H1 (cell line): ENCODE data around the gene ANKRD31. TPM values are rescaled to one million over a fixed set of nuclear protein-coding genes. Genes with fewer than 3 reads are reported as not detected.

Source experiments
- CTCF ChIA-PET: fragments of 300-600 bp; sonication (Branson Sonifier 250); formaldehyde crosslinking; loops from one replicate; lab custom pipeline; 2021; ENCODE audit not compliant: partially characterized antibody; lab: Charles Lee
- POLR2A ChIA-PET: fragments of 300-600 bp; sonication (Branson Sonifier 250); formaldehyde crosslinking; loops from one replicate; lab custom pipeline; 2021; ENCODE audit warnings: inconsistent platforms; ENCODE audit not compliant: partially characterized antibody; lab: Charles Lee
- DNase-seq, 2 experiments: peaks; one replicate each; pipeline versions ENCODE4 v3.0.0 to v3.0.0-alpha.2; 2010 to 2022; ENCODE audit warnings: low spot score in 2 of 2, low read depth in 1 of 2, mixed read lengths in 1 of 2
- FAIRE-seq: peaks from 2 replicates; lab custom pipeline; 2011; peaks lifted over from hg19 to GRCh38; lab: Jason Lieb, UNC
- H2AFZ ChIP-seq: 2 replicates; pipeline ENCODE4 v1.8.1; 2012; ENCODE audit warnings: low read length, inconsistent platforms
- H2AK5ac ChIP-seq: 2 replicates; pipeline ENCODE4 v1.6.1; 2013; ENCODE audit warnings: low read depth, low read length
- H2BK120ac ChIP-seq: replicated peaks from 2 replicates; pipeline ENCODE3; 2013; ENCODE audit warnings: low read depth, low read length, inconsistent platforms
- H2BK12ac ChIP-seq: 2 replicates; pipeline ENCODE4 v1.6.1; 2013; ENCODE audit warnings: low read depth, low read length
- H2BK15ac ChIP-seq: 2 replicates; pipeline ENCODE4 v1.6.1; 2013; ENCODE audit warnings: low read length
- H2BK20ac ChIP-seq: 2 replicates; pipeline ENCODE4 v1.6.1; 2013; ENCODE audit warnings: low read length
- H2BK5ac ChIP-seq: 2 replicates; pipeline ENCODE4 v1.6.1; 2013; ENCODE audit warnings: low read depth, low read length
- H3K14ac ChIP-seq: 2 replicates; pipeline ENCODE4 v1.6.1; 2013; ENCODE audit warnings: inconsistent platforms; ENCODE audit not compliant: insufficient read length
- H3K18ac ChIP-seq: 2 replicates; pipeline ENCODE4 v1.6.1; 2013; ENCODE audit warnings: low read length; ENCODE audit errors: extremely low read depth
- H3K23ac ChIP-seq: 2 replicates; pipeline ENCODE4 v1.6.1; 2013; ENCODE audit warnings: inconsistent platforms; ENCODE audit not compliant: insufficient read length
- H3K23me2 ChIP-seq: 2 replicates; pipeline ENCODE4 v1.6.1; 2013; ENCODE audit warnings: low read depth, low read length
- H3K27ac ChIP-seq: 2 replicates; pipeline ENCODE4 v1.6.1; 2011; ENCODE audit warnings: low read depth, low read length, inconsistent platforms
- H3K27me3 ChIP-seq, 4 experiments: replicated peaks in 1 of 4; 1 replicate in 1 of 4; 2 replicates in 3 of 4; pipeline versions ENCODE4 v1.6.1 to v1.8.1; 2011 to 2013; ENCODE audit warnings: low read length in 3 of 4, mild to moderate bottlenecking in 3 of 4, inconsistent platforms in 2 of 4, mixed read lengths in 2 of 4, moderate library complexity in 1 of 4; ENCODE audit not compliant: control insufficient read depth in 3 of 4, insufficient read depth in 3 of 4; ENCODE audit errors: extremely low read depth in 1 of 4
- H3K36me3 ChIP-seq, 4 experiments: 2 replicates each; pipeline versions ENCODE4 v1.6.1 to v1.8.1; 2011 to 2013; ENCODE audit warnings: mild to moderate bottlenecking in 4 of 4, low read length in 3 of 4, moderate library complexity in 2 of 4, control low read depth in 1 of 4, inconsistent platforms in 1 of 4; ENCODE audit not compliant: insufficient read depth in 4 of 4, control insufficient read depth in 2 of 4
- H3K4ac ChIP-seq: replicated peaks from 2 replicates; pipeline ENCODE3; 2013; ENCODE audit warnings: low read length, low read depth, mixed read lengths, inconsistent platforms; ENCODE audit not compliant: insufficient read length
- H3K4me1 ChIP-seq, 4 experiments: replicated peaks in 1 of 4; 1 replicate in 1 of 4; 2 replicates in 3 of 4; pipeline versions ENCODE4 v1.6.1 to v1.8.1; 2011 to 2013; ENCODE audit warnings: low read length in 3 of 4, inconsistent platforms in 2 of 4, mixed read lengths in 1 of 4; ENCODE audit not compliant: insufficient read depth in 4 of 4, control insufficient read depth in 3 of 4
- H3K4me2 ChIP-seq, 2 experiments: 2 replicates each; pipeline versions ENCODE4 v1.6.1 to v1.8.1; 2011 to 2013; ENCODE audit warnings: low read depth in 2 of 2, low read length in 2 of 2, control low read depth in 1 of 2, inconsistent platforms in 1 of 2, mild to moderate bottlenecking in 1 of 2; ENCODE audit not compliant: insufficient read depth in 1 of 2
- H3K4me3 ChIP-seq, 4 experiments: fragments of 200-600, 300-600 bp in 1 of 4; sonication (generic), shearing (Covaris generic), sonication (Bioruptor Twin) in 1 of 4; 2 replicates each; pipeline versions ENCODE4 v1.5.1 to v1.8.1; 2011 to 2016; ENCODE audit warnings: low read length in 4 of 4, low read depth in 3 of 4, control low read depth in 2 of 4, inconsistent platforms in 2 of 4, mild to moderate bottlenecking in 2 of 4, mixed read lengths in 1 of 4, moderate library complexity in 1 of 4; ENCODE audit not compliant: insufficient read depth in 2 of 4; ENCODE audit errors: extremely low read depth in 1 of 4
- H3K56ac ChIP-seq: replicated peaks from 2 replicates; pipeline ENCODE3; 2013; ENCODE audit warnings: low read depth, mild to moderate bottlenecking, mixed read lengths, low read length, inconsistent platforms; ENCODE audit not compliant: insufficient read length
- H3K79me1 ChIP-seq: 2 replicates; pipeline ENCODE4 v1.6.1; 2013; ENCODE audit warnings: low read depth, low read length, control low read depth
- H3K79me2 ChIP-seq, 2 experiments: 2 replicates each; pipeline versions ENCODE4 v1.6.1 to v1.8.1; 2012 to 2013; ENCODE audit warnings: low read length in 2 of 2, mild to moderate bottlenecking in 2 of 2, inconsistent platforms in 1 of 2; ENCODE audit not compliant: insufficient read depth in 2 of 2, control insufficient read depth in 1 of 2
- H3K9ac ChIP-seq, 4 experiments: replicated peaks in 1 of 4; 1 replicate in 1 of 4; 2 replicates in 3 of 4; pipeline versions ENCODE4 v1.6.1 to v1.8.1; 2011 to 2013; ENCODE audit warnings: low read depth in 3 of 4, low read length in 3 of 4, control low read depth in 2 of 4, mild to moderate bottlenecking in 2 of 4, moderate library complexity in 2 of 4, inconsistent platforms in 1 of 4; ENCODE audit errors: extremely low read depth in 1 of 4
- H3K9me3 ChIP-seq, 2 experiments: 2 replicates each; pipeline versions ENCODE4 v1.6.1 to v1.8.1; 2012 to 2013; ENCODE audit warnings: mild to moderate bottlenecking in 2 of 2, moderate library complexity in 2 of 2, control low read depth in 1 of 2, inconsistent platforms in 1 of 2, low read depth in 1 of 2, low read length in 1 of 2, mixed read lengths in 1 of 2; ENCODE audit not compliant: insufficient read depth in 2 of 2
- H4K20me1 ChIP-seq, 2 experiments: replicated peaks in 1 of 2; 2 replicates each; pipeline versions ENCODE3 to v1.8.1; 2011 to 2013; ENCODE audit warnings: inconsistent platforms in 2 of 2, low read length in 2 of 2, mild to moderate bottlenecking in 1 of 2; ENCODE audit not compliant: insufficient read depth in 2 of 2, control insufficient read depth in 1 of 2
- H4K5ac ChIP-seq: 2 replicates; pipeline ENCODE4 v1.6.1; 2013; ENCODE audit warnings: low read length, low read depth, mixed read lengths, inconsistent platforms; ENCODE audit not compliant: insufficient read length
- H4K8ac ChIP-seq: 2 replicates; pipeline ENCODE4 v1.8.0; 2013; ENCODE audit warnings: mild to moderate bottlenecking, moderate library complexity, low read length, inconsistent platforms; ENCODE audit not compliant: insufficient read depth; ENCODE audit errors: extremely low read depth
- H4K91ac ChIP-seq: replicated peaks from 2 replicates; pipeline ENCODE3; 2013; ENCODE audit warnings: low read length, mixed read lengths, inconsistent platforms; ENCODE audit not compliant: insufficient read length
- BRCA1 ChIP-seq: IDR thresholded peaks from 2 replicates; pipeline ENCODE4 v1.6.1; 2012; ENCODE audit warnings: low read depth, low read length, improper control_type of control experiment
- CTBP2 ChIP-seq: IDR thresholded peaks from 2 replicates; pipeline ENCODE4 v1.7.0; 2011; ENCODE audit warnings: borderline replicate concordance, mild to moderate bottlenecking, moderate library complexity, mixed read lengths, low read length; ENCODE audit not compliant: insufficient read depth, insufficient read length
- EGR1 ChIP-seq: IDR thresholded peaks from 2 replicates; pipeline ENCODE4 v1.6.1; 2011; ENCODE audit warnings: low read depth, low read length, borderline replicate concordance
- GTF2F1 ChIP-seq: IDR thresholded peaks from 2 replicates; pipeline ENCODE4 v1.6.1; 2012; ENCODE audit warnings: low read depth, low read length, improper control_type of control experiment, borderline replicate concordance
- HDAC6 ChIP-seq: IDR thresholded peaks from one replicate; pipeline ENCODE4 v1.7.1; 2012; ENCODE audit warnings: low read depth, mild to moderate bottlenecking, inconsistent platforms, low read length, moderate library complexity
- RAD21 ChIP-seq, 2 experiments: IDR thresholded peaks in 1 of 2; conservative IDR thresholded peaks in 1 of 2; 2 replicates each; pipeline ENCODE4 v1.6.1; 2011; ENCODE audit warnings: low read depth in 2 of 2, low read length in 2 of 2, improper control_type of control experiment in 1 of 2, inconsistent platforms in 1 of 2, mild to moderate bottlenecking in 1 of 2, moderate library complexity in 1 of 2
- TAF1 ChIP-seq: IDR thresholded peaks from 2 replicates; pipeline ENCODE4 v1.6.1; 2011; ENCODE audit warnings: mild to moderate bottlenecking, low read depth, low read length
- YY1 ChIP-seq: IDR thresholded peaks from 2 replicates; pipeline ENCODE4 v1.6.1; 2011; ENCODE audit warnings: low read depth, mild to moderate bottlenecking, low read length
- WGBS, 2 experiments: shearing (Covaris generic) in 1 of 2; methylation state at CpG; one replicate each; pipeline versions ENCODE4 v1.1.6 to v1.1.7; 2013 to 2015; ENCODE audit warnings: low lambda C conversion rate in 2 of 2, mixed read lengths in 2 of 2, inconsistent platforms in 1 of 2, low coverage in 1 of 2, missing lambda C conversion rate in 1 of 2; ENCODE audit not compliant: insufficient replicate concordance in 2 of 2, insufficient coverage in 1 of 2, insufficient read length in 1 of 2; ENCODE audit errors: extremely low coverage in 1 of 2, missing lambda C conversion rate in 1 of 2; 5-methylcytosine and 5-hydroxymethylcytosine counted together
- polyA plus RNA-seq, 7 experiments: library from polyadenylated mRNA; depleted of rRNA in 3 of 7; stranded (reverse) in 5 of 7; unstranded in 2 of 7; fragments of >200 nt in 5 of 7; fragments of 200-250 nt in 2 of 7; gene quantifications; 1 replicate in 5 of 7; 2 replicates in 1 of 7; 4 replicates in 1 of 7; pipeline versions ENCODE4 v1.2.1 to v1.2.3, GENCODE V29; 2011 to 2013; ENCODE audit warnings: missing spikeins in 2 of 7, mixed read lengths in 2 of 7
- total RNA-seq: library from RNA; stranded (reverse); fragmentation: NEBNext Ultra II Directional; extraction: Animal tissue kit (Norgen Biotek cat#: 25700); gene quantifications from 2 replicates; pipeline ENCODE4 v1.2.1, GENCODE V29; 2021
- TF ChIP-seq, protein P1 (sequence below): IDR thresholded peaks from 2 replicates; pipeline ENCODE4 v1.6.1; 2011; ENCODE audit warnings: low read length, improper control_type of control experiment

The ANKRD31 gene
- total and polyA plus RNA-seq, 2 of the 8 experiments (the other 6 are each of a cell fraction or from before 2014, with no cell fraction given): 0.05 to 0.06 TPM

- H2BK12ac ChIP-seq: peak overlapping the region; percentile 20; the same call in 1 of the 2 replicates
- 60% methylated on average over 11 of the region's 11 CpGs; no CpG with 5 or more reads in 1 of the 2 experiments for WGBS, 2 experiments
- CTCF ChIA-PET: interaction anchor here (0.6 to 4.3 kb wide), 67 partner anchors 9 to 1243 kb away, joined by 3 to 41 read pairs (median 4); partner anchors contain the start of genes ANKRD31 and HMGCR
- peak overlapping the region in 2 of 4 experiments; percentile 16 to 18; a peak in 2 of 8 replicates for H3K4me3 ChIP-seq
- peak overlapping the region; percentile 93 to 97; a peak in 3 of 4 replicates for H3K4me2 ChIP-seq
- no peak overlapping the region for H2AK5ac ChIP-seq
- peaks cover 0 to 8% of the 10 kb centered on the region in 2 experiments for H4K20me1 ChIP-seq
- H2AFZ ChIP-seq: no peak overlapping the region
- H3K18ac ChIP-seq: no peak overlapping the region
- H3K36me3 ChIP-seq: peaks cover 0 to 5% (median 0%) of the 10 kb centered on the region in 4 experiments; a peak in 3 of 8 replicates
- peak; percentile 95 for FAIRE-seq
- no peak overlapping the region for H3K4ac ChIP-seq
- no peak overlapping the region for H2BK5ac ChIP-seq
- no peak overlapping the region for H4K5ac ChIP-seq
- no peak overlapping the region for H3K14ac ChIP-seq
- no peak overlapping the region for H3K23ac ChIP-seq
- H3K27me3 ChIP-seq: peaks cover 0 to 33% (median 14%) of the 10 kb centered on the region in 4 experiments; a peak in 4 of 7 replicates
- H3K4me1 ChIP-seq: peaks cover 11 to 18% (median 15%) of the 10 kb centered on the region in 4 experiments
- H3K79me2 ChIP-seq: peaks cover 0 to 52% of the 10 kb centered on the region in 2 experiments; a peak in 2 of 4 replicates
- H2BK20ac ChIP-seq: no peak overlapping the region
- H3K27ac ChIP-seq: no peak overlapping the region
- H4K8ac ChIP-seq: no peak overlapping the region
- H2BK120ac ChIP-seq: no peak overlapping the region
- H3K79me1 ChIP-seq: no peaks in the 10 kb centered on the region
- POLR2A ChIA-PET: no interaction called here
- no peak overlapping the region for H3K9ac ChIP-seq
- no peak overlapping the region for H2BK15ac ChIP-seq
- no peak overlapping the region for H4K91ac ChIP-seq
- no peaks in the 10 kb centered on the region for H3K9me3 ChIP-seq
- DNase-seq: peak; percentile 56 to 77
- H3K23me2 ChIP-seq: peaks cover 13% of the 10 kb centered on the region
- H3K56ac ChIP-seq: no peak overlapping the region
- TF ChIP-seq TAF1 (no peak), CTBP2 (no peak), BRCA1 (no peak), YY1 (no peak), EGR1 (no peak), GTF2F1 (no peak), HDAC6 (no peak), RAD21 (IDR thresholded peaks at IDR 0.05 in 1 of 2, conservative IDR thresholded peaks at IDR 0.05 in 1 of 2; ENCODE audit: low read depth in 2 of 2, low read length in 2 of 2) (peak; percentile 74 to 84)
- TF ChIP-seq, protein P1, sequence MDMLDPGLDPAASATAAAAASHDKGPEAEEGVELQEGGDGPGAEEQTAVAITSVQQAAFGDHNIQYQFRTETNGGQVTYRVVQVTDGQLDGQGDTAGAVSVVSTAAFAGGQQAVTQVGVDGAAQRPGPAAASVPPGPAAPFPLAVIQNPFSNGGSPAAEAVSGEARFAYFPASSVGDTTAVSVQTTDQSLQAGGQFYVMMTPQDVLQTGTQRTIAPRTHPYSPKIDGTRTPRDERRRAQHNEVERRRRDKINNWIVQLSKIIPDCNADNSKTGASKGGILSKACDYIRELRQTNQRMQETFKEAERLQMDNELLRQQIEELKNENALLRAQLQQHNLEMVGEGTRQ: no peak
Measured at GRCh38 chr5:75049456-75050351, 187.0 kb downstream of the ANKRD31 start.
